C4-2B (cell line): Measurements from ENCODE around the gene HTT.
A peak's percentile ranks its signal among the peaks of the same experiment; 100 is the strongest.

ENCODE experiments used
- H3K27ac ChIP-seq: fragments of 450-650 bp; 2 replicates; pipeline ENCODE4 v1.5.1; 2017
- ZFX ChIP-seq: fragments of 450-650 bp; IDR thresholded peaks from 2 replicates; pipeline ENCODE4 v1.6.1; 2017
- TF ChIP-seq, protein P1 (sequence below): fragments of 450-650 bp; conservative IDR thresholded peaks from 2 replicates; pipeline ENCODE4 v1.5.1; 2017; ENCODE audit warnings: mild to moderate bottlenecking

Gene HTT

DNA sequence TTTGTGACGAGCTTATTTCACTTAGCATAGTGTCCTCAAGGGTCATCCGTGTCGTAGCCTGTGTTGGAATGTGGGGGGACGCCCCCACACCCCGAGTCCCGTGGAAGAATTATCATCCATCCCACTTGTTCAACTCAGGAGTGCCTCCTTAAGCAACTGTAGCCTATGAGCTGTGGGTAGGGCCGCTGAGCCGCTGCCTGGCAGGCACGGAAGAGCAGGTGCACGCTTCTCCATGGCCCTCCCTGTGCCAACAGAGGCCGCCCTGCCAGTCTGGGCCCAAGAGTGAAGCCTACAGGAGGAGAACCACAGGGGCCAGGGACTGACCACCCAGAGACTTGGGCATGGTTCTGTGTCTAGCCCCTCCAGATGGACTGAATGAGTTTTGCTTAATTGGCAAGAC lies 216.0 kb downstream of the HTT start:
- TF ChIP-seq, protein P1, sequence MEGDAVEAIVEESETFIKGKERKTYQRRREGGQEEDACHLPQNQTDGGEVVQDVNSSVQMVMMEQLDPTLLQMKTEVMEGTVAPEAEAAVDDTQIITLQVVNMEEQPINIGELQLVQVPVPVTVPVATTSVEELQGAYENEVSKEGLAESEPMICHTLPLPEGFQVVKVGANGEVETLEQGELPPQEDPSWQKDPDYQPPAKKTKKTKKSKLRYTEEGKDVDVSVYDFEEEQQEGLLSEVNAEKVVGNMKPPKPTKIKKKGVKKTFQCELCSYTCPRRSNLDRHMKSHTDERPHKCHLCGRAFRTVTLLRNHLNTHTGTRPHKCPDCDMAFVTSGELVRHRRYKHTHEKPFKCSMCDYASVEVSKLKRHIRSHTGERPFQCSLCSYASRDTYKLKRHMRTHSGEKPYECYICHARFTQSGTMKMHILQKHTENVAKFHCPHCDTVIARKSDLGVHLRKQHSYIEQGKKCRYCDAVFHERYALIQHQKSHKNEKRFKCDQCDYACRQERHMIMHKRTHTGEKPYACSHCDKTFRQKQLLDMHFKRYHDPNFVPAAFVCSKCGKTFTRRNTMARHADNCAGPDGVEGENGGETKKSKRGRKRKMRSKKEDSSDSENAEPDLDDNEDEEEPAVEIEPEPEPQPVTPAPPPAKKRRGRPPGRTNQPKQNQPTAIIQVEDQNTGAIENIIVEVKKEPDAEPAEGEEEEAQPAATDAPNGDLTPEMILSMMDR: no peak
- no peak for TF ChIP-seq ZFX
- no peak overlapping the region; the same call in 1 of the 2 replicates for H3K27ac ChIP-seq

DNA sequence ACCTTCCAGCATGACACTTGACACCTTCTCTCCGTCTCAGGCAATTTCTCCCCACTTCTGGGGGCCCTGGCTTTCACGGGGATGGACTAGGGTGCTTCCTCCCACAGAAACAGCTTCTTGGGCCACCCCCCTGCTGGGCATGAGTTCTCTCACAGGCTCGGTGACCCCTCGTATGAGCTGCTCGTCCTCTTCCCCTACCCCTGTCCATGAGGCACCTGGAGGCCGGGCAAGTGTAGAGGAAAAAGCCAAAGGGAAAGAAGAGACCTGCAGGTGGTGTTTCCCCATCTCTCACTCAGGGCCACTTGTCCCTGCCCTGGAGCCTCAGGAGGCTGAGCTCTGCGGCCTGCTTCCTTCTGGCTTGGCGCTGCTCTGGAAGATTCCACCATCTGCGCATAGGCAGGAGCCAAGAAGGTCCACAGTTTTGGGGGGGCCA lies 216.4 kb downstream of the HTT start:
- H3K27ac ChIP-seq: peak overlapping the region; percentile 75
- TF ChIP-seq ZFX: no peak
- TF ChIP-seq, protein P1: no peak

DNA sequence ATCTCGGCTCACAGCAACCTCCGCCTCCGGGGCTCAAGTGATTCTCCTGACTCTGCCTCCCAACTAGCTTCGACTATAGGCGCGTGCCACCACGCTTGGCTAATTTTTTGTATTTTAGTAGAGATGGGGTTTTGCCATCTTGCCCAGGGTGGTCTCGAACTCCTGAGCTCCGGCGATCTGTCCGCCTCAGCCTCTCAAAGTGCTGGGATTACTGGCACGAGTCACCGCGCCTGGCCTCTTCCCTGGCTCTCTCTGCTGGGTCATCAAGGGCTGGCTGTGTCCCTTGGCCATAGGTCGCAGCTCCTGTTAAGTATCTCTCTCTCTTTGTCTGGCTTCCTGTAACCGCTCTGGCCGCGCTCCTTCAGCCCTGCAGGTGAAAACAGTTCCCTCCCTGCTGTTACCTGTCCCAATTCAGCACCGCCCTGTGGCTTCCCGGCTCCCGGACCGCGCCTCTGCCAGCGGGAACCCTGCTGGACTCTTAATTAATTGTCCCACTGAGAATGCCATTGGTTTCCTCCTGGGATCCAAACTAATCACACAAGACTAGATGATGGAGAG lies 217.0 kb downstream of the HTT start:
- peak overlapping the region; percentile 75 for H3K27ac ChIP-seq
- TF ChIP-seq, protein P1: no peak
- TF ChIP-seq ZFX: no peak

DNA sequence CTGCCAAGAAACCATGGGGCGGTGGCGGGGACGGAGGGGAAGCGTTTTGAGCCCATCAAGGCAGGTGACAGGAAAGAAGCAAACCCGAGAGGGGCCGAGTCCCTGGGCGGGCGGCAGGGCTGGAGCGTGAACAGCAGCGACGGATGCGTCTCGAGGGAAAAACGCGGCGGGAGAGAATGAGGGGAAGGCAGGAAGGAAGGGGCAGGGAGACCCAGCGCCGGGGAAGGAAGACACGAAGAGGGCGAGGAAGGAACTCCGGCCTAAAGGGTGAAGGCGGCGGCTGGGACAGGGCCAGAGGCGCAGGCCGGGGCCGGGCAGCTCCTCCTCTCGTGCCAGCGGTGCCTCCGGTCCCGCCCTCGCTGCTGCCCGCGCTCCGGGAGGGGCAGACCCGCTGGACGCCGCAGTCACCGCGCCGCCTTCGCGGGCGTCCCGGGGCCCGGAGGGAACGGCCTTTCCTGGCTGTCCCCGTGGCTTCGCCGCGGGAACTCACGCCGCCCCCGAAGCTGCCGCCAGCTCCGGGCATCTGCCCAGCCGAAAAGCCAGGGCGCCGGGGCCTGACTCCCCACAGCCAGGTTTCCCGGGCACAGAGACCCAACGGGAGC lies 217.6 kb downstream of the HTT start:
- TF ChIP-seq, protein P1: no peak
- TF ChIP-seq ZFX: peak; percentile 59; the same call in 1 of the 2 replicates
- H3K27ac ChIP-seq: peak overlapping the region; percentile 75

DNA sequence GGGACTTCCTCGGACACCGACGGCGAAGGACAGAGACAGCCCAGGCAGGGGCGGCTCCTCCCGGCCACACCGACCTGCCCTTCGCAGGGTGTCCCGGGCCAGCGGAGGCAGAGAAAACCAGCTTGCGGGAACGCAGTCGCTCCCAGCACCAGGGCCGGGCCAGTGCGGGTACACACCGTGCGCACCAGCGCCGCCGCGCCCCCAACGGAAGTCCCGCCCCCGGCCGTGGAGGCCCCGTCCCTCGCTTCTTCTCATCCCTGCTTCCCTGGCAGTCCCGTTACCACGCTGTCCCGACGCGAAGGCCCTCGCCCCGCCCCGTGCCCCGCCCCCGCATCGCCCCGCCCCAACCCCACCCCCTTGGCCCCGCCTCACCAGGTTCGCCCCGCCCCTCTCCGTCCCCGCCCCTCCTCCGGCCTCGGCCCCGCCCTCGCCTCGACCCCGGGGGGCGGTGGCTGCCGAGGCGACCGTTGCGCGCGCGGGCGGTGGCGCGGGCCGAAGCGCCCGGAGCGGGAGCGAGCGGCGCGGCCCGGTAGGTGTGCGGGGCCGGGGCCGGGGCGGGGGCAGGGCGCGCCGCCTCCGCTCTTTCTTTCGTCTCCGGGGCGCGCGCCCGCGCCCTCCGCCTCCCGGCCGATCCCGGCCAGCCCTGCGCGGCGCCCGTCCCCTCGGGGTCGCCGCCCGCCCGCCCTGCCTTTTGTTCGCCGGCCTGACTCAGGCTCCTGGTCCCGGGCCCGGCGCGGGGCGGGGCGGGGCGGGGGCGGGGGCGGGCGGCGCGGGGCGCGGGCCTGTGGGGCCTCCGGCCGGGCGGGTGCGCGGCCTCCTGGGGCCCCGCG lies 218.3 kb downstream of the HTT start, which contains the start of gene RGS12:
RGS12 (plus strand) TSS at position 451 of the 830 bp plus-strand sequence. CDS start 23,150 bp downstream, outside the sequence.
- no peak; the same call in 1 of the 2 replicates for TF ChIP-seq ZFX
- TF ChIP-seq, protein P1: no peak
- peak within 1 kb of the TSS; percentile 75 for H3K27ac ChIP-seq
